Measurements from ENCODE around the gene KLHL1.

KLHL1 gene

DNA sequence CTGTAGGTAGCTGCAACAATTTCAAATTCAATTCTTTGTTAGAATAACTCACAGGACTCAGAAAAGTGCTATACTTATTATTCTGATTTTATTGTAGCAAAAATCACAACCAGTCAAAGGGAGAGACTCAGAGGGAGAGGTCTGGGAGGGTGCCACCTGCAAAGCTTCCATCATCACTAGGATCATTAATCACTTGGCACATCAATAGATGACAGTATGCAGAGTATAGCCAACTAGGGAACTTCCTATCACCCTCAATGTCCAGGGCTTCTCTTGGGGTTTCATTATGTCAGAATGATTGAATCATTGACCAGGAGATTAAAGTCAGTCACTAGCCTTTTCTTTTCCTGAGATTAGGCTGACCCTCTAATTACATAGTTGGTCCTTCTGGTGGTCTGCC is 432.0 kb downstream of the KLHL1 start:
- DNase-seq, result no peak

GRCh38 chr13:69660155-69660554 is 448.1 kb downstream of the KLHL1 start:
- no peak for DNase-seq

DNA sequence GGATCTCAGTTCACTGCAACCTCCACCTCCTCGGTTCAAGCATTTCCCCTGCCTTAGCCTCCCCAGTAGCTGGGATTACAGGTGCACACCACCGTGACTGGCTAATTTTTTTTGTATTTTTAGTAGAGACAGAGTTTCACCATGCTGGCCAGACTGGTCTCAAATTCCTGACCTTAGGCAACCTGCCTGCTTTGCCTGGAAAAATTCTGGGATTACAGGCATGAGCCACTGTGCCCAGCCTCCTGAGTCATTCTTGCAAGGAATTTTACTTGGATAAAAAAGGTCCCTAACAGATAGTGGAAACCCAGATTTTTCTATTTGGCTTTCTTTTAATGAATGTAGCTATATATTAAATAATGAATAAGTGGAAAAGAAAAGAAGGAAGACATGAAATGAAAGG is 450.6 kb downstream of the KLHL1 start:
- no peak for DNase-seq

GRCh38 chr13:69654392-69654791 is 453.9 kb downstream of the KLHL1 start:
- DNase-seq, result no peak

All from NCI-H1436 treated with DMSO at 0.1 percent for 48 hours (cell line).